Activated CD4-positive, alpha-beta T cell treated with anti-CD3 and anti-CD28 coated beads, Interleukin-2, amount 50 U/mL, for 1 hour (primary cell): ENCODE data around the gene TNS1.

Experiments used
- DNase-seq: peaks from one replicate; pipeline ENCODE4 v3.0.0-alpha.2; 2020

TNS1 gene

DNA sequence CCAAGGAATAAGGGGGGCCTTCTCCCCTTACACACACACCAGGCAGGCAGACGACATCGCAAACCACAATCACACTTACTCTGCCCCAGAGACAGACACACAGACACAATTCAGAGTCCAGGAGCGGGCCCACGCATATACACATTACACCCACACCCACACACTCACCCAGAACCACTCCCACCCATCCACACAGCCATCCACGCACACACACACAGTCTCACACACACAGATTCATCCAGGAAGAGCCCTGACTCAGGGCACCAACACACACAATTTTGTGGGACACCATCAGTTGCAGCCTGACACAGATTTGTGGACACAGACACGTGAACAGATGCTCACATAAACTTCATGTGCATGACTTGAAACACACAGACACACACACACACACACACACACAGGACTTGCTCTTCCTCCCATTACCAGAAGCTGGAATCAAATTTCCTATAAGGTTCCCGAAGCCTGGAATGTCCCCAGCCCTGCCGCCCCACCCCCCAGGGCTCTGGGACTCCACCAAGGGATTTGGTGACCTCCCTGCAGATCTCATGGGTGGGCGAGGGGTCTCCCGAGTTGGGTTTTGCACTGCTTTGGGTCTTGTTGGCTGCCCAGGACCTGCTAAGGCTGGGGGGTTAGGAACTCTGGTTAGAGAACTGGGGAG lies 23.5 kb downstream of the TNS1 start:
- DNase-seq, result no peak

DNA sequence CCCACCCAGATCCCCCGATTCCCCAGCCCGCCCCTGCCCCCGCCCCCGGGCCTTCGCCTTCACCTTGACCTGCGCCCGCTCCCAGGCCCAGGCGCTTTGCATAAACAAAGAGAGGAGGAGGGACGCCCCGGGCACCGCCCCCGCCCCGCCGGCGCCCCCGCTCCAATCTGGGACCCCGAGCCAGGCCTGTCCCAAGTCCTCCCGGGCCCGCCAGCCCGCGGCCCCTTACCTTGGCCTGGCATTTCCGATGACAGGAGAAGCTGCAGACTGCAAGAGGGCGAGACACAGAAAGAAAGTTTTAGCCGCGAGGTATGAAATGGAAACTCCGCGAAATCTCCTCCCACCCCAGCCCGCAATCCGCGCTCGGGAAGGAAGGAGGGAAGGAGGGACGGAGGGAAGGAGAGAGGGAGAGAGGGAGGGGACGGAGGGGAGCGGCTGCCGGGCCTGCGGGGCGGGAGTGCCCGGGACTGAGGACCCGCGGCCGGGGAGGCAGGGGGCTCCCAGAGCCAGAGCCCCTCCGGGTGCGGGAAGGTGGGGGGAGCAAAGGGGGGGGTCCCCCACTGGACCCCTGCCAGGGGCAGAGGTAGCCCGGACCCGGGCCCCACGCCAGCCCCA lies 24.2 kb downstream of the TNS1 start:
- DNase-seq, result no peak

DNA sequence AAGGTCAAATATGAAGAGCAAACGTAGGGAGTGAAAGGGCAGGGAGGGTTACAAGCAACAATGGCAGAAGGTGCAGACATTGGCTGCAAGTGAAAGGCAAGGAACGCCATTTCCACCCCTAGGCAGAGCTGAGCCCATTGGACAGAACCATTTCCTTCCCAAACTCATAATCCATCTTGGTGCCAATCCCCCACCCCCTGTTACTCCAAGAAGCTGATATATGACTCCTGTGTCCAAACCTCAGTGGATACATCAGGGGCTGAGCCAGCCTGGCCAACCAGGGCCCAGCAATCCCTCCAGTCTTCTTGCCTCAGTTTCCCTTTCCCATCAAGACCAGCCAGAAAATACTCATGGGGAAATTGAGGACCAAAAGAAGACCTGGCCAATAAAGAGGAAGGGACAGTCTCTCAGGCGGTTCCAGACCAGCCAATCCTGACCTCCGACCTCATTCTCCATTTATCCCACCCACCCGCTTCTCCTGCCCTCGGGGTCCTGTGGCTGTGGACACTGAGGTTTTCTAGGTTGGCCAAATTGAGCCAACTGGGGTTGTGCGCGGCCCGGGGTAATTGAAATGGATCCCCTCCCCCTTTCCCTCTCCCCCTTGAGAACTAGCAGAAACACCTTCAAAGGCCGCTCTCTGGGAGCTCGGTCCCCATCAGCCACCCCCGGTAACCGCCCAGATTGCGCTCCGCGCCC lies 24.8 kb downstream of the TNS1 start:
- no peak for DNase-seq

DNA sequence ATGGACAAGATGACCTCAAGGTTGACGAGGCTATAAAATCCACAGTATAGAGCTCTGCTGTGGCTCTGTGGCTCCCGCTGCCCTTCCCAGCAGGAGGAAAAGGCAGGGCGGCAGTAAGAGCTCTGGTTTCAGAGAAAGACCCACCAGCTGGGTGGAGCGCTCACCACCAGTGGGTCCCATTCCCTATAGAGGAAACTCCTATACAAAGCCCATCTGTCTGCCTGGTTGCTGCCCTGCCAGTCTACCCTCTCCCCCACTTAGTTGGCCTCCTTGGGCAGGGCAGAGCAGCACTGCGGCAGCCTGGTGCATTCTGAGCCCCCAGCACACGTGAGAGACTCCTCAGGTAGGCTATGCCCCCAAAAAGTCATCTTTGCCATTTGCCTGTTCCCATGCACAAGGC lies 26.5 kb downstream of the TNS1 start:
- no peak for DNase-seq

DNA sequence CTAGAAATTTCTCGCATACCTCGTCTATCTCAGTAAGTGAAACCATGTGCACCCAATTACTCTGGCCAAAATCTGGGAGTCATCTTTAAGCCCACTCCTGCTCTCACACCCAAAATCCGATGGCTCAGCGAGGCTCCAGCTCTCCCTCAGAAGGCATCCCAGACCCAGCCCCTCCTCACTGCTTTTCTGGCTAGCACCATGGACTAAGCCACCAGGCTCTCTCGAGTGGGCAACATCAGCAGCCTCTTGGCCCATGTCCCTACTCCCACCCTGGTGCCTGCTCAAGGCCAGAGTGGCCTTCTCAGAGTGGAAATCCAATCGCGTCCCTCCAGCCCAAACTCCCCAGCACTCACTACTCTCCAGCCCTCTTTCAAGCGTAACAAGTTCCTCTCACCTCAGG lies 27.2 kb downstream of the TNS1 start:
- DNase-seq, result no peak

DNA sequence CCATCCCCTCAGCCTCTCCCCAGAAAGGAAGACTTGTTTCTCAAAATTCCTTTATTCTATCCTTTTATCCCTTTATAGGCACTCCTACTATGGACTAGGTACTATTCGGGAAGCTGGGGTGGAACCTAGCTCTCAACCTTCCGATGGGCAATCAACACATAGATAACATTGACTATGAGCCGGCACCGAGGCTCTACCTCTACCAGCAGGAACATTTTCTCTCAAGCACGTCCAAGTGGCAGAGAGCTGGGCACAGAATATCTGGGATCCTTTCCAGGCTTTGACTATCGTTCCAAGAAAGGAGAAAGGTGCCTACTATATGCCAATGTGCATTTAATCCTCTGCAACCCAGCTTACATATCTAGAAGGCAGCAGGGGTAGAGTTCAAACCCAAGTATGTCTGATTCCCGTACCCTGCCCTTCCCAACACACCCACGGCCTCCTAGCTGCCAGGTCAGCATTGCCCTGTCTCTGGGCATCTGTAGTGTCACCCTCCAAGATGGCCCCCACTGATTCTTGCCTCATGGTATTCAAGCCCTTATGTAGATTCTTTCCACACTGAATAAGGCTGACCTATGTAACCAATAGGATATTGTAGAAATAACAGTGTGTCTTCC lies 28.3 kb downstream of the TNS1 start:
- DNase-seq, result no peak

DNA sequence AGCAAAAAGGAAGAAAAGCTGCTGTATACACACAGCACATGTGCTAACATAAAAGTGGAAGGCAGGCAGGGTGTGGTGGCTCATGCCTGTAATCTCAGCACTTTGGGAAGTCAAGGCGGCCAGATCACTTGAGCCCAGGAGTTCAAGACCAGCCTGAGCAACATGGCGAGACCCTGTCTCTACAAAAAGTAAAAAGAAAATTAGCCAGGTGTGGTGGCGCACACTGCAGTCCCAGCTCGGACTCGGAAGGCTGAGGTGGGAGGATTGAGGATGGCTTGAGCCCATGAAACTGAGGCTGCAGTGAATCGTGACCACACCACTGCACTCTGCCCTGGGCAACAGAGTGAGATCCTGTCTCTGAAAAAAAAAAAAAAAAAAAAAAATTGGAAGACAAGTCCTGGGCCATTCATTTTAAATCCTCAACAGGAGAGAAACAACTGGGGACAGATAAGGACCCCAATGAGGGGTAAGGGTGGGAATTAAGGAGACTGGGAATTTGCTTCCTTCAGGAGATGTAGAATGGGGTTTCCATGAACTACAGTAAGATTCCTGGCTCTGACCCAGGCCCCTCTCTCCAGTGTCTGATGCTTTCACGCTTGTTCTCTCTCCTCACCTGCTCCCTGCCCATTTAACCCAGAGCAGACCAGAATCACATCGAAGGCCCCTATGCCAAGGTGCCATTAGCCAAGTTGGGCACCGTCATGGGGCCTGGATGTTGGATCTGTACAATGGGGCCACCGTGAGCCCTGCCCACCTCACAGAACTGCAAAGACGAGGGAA lies 29.6 kb downstream of the TNS1 start:
- no peak for DNase-seq

DNA sequence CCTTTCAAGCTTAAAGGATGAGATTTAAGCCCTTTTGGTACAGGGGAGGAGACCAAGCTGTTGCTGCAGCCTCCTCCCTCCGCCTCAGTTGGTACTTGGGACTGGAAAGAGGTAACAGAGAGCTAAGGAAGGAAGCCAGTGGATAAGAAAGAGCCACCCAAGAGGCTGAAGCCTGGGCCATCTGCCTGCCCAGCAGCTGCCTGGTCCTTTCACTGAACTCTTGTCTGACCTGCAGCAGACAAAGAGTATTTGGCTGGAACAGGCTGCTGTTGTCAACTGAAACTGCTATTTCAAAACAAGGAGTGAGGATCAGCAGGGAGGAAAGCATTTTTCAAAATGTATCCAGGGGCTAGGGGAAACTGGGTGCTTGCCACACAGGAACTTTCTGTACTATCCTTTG lies 30.3 kb downstream of the TNS1 start:
- DNase-seq, result no peak

DNA sequence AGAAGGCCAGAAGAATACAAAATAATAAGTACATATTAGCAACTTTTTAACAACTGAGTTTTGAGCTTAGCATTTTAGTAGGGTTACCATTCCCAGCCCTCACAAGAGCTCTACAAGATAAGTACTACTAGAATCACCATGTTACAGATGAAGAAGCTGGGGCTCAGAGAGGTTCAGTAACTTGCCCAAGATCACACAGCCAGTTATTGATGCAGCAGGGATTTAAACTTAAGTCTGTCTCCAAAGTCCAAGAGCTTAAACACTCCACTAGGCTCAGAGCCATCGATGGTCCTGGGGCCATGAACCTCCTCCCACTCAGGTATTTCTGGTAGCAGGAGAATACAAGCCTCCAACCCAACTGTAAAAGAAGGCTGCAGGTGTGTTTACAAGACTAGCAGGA lies 30.8 kb downstream of the TNS1 start:
- no peak for DNase-seq

DNA sequence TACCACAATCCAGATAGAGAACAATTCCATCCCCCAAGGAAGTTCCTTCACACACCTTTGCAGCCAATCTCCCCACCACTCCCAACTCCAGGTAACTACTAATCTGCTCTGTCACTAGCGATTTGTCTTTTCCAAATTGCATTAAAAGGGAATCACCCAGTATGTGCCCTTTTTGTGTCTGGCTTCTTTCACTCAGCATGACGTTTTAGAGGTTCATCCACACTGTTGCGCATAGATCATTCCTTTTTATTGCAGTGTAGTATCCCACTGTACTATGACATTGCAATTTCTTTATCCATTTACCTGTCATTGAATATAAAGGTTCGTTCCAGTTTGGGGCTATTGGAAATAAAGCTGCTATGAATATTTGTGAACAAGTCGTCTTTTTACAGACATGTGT lies 31.6 kb downstream of the TNS1 start:
- DNase-seq, result no peak

DNA sequence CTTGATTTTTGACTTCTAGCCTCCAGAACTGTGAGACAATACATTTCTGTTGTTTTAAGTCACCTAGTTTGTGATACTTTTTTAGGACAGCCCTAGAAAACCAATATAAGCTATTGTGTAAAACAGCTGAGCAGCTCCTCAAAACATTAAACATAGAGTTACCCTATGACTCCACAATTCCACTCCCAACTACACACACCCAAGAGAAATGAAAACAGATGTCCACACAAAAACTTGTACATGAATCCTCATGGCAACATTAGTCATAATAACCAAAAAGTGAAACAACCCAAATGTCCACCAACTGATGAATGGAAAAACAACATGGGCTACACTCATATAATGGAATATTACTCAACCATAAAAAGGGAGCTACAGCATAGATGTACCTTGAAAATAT lies 32.6 kb downstream of the TNS1 start:
- DNase-seq, result no peak

DNA sequence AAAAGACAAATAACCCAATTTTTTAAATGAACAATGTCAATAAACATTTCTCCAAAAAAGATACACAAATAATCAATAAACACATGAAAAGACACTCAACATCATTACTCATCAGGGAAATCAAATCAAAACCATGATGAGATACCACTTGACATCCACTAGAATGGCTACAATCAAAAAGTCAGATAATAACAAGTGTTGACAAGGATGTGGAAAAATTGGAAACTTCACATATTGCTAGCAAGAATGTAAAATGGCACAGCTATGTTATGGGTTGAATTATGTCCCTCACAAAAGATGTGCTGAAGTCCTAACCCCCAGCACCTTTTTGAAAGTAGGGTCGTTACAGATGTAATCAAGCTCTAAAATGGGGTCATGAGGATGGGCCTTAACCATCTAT lies 33.2 kb downstream of the TNS1 start:
- DNase-seq, result no peak

DNA sequence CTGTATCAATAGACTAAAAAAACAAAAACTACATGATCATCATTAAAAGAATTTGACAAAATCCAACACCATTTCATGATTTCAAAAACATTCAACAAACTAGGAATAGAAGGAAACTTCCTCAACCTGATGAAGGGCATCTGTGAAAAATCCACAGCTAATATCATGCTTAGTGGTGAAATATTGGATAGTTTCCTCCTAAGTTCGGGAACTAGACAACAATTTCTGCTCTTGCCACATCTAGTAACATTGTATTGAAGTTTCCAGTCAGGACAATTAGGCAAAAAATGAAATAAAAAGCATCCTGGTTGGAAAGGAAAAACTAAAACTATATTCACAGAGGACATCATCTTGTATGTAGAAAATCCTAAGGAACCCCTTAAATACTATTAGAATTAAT lies 34.8 kb downstream of the TNS1 start:
- DNase-seq, result no peak

DNA sequence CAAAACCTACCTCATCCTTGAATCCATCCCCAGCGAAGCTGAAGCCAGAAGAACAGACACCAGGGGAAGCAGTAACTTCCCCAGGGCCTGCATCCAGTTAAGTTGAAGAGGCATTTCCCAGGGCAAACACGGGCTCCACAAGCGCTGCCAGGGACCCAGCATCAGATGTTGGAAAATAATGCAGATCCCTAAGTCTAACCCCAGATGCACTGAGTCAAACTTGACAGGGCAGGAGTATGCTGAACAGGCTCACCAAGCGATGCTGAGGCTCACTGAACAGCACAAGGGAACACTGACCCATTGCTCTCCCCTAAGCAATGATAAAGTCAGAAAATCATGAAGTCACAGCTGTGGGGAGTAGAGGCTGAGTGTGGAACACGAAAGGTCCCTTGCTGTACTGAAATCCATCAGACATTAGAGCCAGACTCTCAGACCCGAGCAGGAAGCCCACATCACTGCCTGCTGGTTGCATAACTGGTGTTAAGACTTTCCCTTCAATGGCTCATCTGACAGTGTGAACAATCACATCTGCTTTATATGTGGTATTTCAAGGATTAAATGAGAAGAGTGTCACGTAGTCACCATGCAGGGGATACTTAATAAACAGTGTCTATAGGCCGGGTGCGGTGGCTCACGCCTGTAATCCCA lies 36.2 kb downstream of the TNS1 start:
- no peak for DNase-seq

DNA sequence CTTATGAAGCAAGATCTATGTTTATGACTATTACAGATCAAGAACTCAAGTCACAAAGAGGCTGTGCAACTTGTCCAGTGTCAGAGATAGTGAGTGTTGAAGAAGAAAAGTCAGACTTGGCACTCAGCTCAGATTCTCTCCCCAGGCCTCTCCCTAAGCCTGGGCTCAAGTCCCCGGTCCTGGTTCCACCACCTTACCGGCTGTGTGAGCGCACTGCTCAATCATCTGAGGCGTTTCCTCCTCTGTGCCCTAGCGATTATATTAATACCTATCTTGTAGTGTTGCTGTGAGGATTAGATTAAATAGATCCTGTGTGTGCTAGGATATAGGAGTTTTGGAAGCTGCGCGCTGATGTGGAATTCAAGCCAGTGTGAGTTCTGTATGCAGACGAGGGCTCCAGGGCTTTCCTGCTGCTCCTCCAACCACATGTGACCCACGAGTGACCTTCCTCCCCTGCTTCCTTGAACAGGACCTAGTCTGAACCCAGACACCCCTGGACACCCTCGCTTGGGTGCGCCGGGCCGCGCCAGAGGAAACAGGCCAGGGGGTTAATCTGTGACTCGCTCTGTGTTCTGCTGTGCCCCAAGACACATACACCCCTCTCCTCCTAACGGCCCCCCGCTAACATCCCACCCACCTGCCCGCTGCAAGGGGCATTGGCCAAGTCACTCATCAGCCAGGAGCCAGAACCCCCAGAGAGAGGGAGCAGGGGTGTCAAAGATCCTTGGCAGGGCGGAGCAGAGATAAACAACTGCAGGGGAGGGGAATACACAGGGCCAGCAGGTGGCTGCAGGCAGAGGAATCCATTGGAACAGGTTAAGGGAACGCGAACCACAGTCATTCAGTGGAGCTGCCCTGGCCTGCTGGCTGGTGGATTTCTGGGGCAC lies 38.3 kb downstream of the TNS1 start:
- DNase-seq, result no peak

DNA sequence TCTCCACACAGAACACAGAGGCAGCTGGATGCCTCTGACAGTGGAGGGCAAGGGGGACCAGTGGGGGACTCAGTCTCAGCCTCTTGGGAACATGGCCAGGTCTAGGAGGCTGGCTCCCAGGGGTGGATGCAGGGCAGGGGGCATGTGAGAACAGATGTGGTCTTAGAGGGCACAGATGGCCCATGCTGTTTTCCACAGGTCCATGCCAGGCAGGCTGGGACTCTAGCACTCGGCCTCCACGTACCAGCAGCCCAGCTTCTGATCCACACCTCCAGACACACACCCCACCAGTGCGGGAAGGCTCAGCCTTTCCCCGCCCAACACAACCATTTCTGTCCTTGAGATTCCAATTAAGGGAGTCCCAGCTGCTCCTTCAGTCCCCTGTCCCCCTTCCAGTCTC lies 42.4 kb downstream of the TNS1 start:
- DNase-seq, result no peak

DNA sequence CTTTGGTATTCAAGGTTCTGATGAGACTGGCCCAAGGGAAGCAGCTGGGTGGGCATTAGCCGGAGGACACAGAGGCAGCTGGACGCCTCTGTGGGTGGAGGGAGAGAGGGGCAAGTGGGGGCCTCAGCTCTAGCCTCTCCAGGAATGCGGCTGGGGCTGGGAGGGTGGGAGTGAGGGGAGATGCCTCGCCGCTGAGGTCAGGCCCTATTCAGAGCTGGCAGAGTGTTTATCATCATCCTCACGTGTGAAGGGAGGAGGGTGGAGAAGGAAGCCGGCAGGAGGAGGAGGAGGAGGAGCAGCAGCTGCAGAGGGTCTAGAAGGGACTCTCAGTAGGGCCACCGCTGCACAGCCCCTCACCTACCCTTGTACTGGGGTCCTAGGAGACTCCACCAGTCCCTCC lies 43.1 kb downstream of the TNS1 start:
- no peak for DNase-seq

DNA sequence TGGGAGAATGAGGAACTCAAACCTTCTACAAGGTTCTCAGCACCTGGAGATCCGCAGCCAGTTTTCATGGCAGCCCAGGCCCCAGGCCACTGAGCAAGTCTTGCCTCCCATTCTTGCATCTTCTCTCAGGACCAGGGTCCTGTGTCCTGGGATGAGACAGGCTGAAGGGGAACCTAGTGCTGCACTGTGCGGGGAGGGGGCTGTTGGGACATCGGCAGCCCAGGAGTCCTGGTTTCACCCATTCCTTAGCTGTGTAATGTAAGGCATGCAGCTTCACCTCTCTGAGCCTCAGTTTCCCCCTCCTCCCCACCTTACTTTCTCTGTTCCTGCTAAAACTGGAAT lies 43.9 kb downstream of the TNS1 start:
- no peak for DNase-seq

DNA sequence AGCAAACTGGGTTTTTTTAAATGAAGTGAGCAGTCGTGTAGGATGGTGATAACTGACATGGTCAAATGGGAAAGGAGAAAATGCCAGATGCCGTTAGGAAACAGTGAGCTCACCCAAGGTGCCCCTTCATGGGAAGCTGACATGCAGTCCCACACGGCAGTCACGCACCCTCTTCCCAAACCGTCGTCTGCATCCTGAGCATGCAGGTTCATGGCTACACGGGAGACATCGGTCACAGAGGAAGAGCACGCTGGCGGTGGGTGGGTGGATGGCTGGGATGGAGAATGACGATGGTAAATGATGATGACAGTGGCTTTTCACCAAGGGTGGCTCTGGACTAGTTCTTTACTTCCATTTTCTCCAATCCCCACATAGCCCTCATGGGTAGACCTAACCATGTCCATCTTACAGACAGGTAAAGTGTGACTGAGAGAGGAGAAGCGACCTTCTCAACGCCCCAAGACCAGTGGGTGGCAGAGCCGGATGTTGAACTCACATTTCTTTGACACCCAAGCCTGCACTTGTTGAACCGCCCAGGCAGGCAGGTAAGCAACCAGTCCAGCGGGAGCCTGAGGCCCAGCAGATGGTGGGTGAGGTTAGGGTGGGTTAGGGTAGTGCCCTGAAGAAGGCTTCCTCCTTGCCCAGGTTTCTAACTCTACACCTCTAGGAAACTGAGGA lies 44.5 kb downstream of the TNS1 start:
- DNase-seq, result no peak

DNA sequence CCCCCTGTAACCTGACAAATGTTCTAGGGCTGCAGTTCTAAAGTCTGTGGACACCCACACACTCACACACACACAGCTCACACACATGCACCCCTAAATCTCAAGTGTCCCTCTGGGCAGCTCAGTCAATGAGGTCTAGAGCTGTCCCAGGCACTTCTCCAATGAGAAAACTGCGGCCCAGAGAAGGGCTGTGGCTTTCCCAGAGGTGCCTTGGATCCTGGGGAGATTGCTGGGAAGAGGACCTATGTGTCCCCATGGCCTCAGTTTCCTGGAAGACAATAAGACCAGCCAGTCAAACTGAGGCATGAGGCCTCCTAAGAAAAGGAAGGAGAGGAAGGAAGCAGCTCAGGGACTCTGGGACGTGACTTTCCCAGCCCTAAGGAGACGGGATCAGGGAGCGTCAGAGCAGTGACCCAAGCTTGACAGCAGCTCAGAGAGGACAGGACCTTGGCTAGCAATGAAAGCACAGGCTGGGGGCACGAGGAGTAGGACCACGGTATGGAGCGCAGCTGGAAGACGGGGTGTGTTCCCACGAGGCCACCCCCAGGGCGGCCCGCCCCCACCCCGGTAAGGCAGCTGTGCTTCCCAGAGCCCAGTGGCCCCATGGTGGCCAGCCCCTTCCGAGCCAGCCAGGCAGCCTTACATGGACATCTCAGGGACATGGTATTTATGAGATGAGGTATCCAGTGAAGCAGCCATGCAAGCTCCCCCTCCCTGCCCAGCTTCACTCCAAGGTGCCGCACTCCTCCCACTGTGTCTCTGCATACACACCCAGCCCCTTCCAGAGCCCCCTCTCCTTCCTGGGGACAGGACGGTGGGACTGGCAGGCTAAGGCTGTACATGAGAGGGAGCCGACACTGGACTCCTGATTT lies 46.0 kb downstream of the TNS1 start:
- DNase-seq, result no peak
